GM12891 (cell line): ENCODE data around the gene DUSP7.

ENCODE experiments used
- DNase-seq: peaks from one replicate; pipeline ENCODE4 v3.0.0; 2011; ENCODE audit warnings: low spot score; ENCODE audit not compliant: insufficient read length
- FAIRE-seq: peaks from 2 replicates; lab custom pipeline; 2011; peaks lifted over from hg19 to GRCh38; lab: Jason Lieb, UNC
- PAX5 ChIP-seq: IDR thresholded peaks from 2 replicates; pipeline ENCODE4 v1.6.1; 2011; ENCODE audit warnings: low read length, moderate library complexity, mild to moderate bottlenecking; ENCODE audit not compliant: insufficient read depth, severe bottlenecking
- POLR2A ChIP-seq: IDR thresholded peaks from 2 replicates; pipeline ENCODE4 v1.6.1; 2011; ENCODE audit warnings: low read depth, low read length, control low read depth
- POLR2AphosphoS5 ChIP-seq: IDR thresholded peaks from 2 replicates; pipeline ENCODE4 v1.6.1; 2011; ENCODE audit warnings: low read depth, low read length, control low read depth
- POU2F2 ChIP-seq: IDR thresholded peaks from 2 replicates; pipeline ENCODE4 v1.6.1; 2011; ENCODE audit warnings: low read depth, mild to moderate bottlenecking, control low read depth, low read length, moderate library complexity
- SPI1 ChIP-seq: IDR thresholded peaks from 2 replicates; pipeline ENCODE4 v1.6.1; 2011; ENCODE audit warnings: low read depth, low read length, control low read depth
- TAF1 ChIP-seq: IDR thresholded peaks from 2 replicates; pipeline ENCODE4 v1.6.1; 2011; ENCODE audit warnings: low read depth, low read length, control low read depth

The DUSP7 gene

DNA sequence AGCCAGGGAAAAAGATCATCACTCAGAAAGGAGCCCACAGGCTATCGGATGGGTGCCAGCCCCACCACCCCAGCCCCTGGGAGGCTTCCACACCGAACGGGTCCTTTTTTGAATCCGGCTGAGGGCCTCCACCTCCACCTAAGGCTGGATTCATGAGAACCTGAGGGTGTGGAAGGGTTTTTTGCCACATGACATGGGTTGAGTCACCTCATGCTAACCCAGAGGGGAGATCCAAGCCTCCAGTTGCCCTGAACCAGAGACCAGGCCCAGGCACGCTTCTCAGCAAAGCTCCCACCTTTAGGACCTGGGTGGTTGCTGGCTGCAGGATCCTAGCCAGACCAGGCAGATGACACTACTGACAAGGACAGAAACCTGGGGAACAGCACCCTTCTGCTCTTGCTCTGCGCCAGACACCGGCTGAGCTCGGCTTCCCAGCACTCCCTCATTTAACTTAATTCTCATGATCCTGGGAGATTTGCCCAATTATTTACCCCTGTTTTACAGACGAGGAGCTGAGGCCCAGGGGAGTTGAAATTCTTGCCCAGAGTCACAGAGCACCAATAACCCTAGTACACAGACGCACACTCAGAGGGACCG lies 25.6 kb downstream of the DUSP7 start:
- no peak for TF ChIP-seq SPI1
- TF ChIP-seq PAX5, result no peak
- TF ChIP-seq POLR2AphosphoS5, result no peak
- TF ChIP-seq POLR2A, result no peak
- no peak for FAIRE-seq
- no peak for DNase-seq

DNA sequence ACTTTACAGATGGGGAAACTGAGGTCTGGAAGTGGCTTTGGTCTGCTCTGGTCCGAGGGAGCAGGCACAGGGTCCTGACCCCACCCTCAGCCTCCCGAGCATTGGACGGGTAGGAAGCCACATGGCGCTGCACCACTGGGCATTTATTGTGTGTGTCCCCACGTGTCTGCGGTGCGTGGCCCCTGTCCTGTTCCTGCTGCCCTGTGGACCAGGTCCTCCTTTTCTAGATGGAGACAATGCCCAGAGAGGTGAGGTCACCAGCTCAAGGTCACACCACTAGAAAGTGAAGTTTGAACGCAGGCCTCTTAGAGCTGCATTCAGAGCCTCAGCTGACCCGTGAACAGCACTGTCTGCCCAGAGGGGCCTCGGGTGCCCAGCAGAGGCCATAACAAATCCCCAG lies 26.8 kb downstream of the DUSP7 start:
- no peak for TF ChIP-seq PAX5
- TF ChIP-seq SPI1, result no peak
- no peak for TF ChIP-seq POU2F2
- TF ChIP-seq POLR2AphosphoS5, result no peak
- TF ChIP-seq POLR2A, result no peak
- TF ChIP-seq TAF1, result no peak
- no peak for DNase-seq
- no peak for FAIRE-seq

DNA sequence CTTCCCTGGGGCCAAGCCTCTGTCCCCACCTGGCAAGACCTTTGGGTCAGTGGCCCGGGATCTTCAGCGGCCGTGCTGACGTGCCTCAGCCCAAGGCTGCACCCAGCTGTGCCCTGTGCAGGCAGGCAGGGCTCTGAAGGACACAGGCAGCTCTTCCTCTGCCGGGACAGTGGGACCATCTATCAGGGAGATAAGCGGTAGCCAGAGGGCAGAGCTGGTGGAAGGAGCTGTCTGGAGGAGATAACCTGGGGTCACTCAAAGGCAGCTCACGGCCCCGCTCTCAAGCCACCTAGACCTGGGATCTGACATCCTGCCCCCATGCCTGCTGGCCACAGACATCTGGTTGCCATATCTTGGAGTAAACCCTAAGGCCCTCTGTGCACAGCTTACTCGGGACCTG lies 27.3 kb downstream of the DUSP7 start:
- TF ChIP-seq POLR2A, result no peak
- no peak for TF ChIP-seq POLR2AphosphoS5
- TF ChIP-seq SPI1, result no peak
- TF ChIP-seq TAF1, result no peak
- TF ChIP-seq PAX5, result no peak
- TF ChIP-seq POU2F2, result no peak
- FAIRE-seq (no peak), DNase-seq (no peak)

DNA sequence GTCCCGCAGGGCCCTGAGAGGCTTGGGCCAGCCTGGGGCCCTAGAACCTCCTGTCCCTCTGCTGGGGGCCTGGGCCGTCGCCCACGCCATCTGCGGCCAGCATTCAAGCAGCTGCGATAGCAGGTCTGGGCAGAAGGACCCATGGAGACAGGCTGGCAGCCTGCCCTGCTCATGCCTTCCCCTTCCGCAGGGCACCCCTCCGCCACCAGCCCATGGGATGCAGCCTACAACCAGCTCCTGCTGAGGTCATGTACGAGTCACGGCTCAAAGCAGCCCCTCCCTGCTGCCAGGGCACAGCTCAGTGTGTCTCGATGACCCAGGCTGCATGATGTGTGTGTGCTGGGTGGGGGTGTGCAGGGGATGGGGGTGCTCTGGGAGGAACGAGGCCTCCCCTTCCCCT lies 27.8 kb downstream of the DUSP7 start:
- TF ChIP-seq POLR2A (no peak), SPI1 (no peak), POLR2AphosphoS5 (no peak), POU2F2 (no peak), PAX5 (no peak)
- no peak for FAIRE-seq
- DNase-seq, result no peak

DNA sequence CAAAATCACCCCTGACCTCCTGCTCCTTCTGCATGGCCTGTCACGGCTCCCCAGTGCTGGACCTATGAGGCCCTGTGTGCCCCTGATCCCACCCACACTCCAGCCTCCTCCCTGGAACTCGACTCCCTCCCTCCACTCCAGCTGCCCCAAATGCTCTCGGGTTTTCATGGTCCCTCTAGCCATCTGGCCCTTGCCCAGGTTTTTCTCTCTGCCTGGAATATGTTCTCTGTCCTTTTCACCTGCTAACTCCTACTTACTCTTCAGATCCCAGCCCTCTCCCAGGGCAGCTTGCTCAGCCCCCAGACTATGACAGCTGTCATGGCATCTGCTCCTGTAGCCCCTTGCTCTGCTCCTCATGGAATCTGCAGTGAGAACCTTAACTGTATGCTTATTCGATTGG lies 30.3 kb downstream of the DUSP7 start:
- DNase-seq (no peak), FAIRE-seq (no peak)
- TF ChIP-seq POLR2A (no peak), SPI1 (no peak), TAF1 (no peak), POU2F2 (no peak), PAX5 (no peak), POLR2AphosphoS5 (no peak)

DNA sequence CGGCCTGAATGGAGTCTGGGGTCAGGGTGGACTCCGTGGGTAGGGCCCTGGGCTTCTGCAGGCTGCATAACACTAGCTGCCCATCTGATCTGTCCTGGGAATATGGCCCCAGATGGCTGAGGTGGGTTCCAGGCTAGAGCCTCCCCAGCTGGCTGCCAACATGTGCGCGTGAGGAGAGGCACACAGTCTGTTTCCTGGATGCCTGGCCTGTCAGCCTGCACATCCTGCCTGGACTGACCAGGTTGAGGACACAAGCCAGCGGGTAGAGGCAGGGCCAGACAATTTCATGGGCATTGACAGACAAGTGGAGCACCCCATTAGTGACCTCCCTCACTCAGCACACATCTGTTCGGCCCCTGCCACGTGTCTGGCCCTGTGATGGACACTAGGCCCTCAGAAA lies 30.9 kb downstream of the DUSP7 start:
- peak; percentile 16 for FAIRE-seq
- no peak for DNase-seq
- TF ChIP-seq POU2F2 (no peak), TAF1 (no peak), POLR2A (no peak), SPI1 (no peak), POLR2AphosphoS5 (no peak), PAX5 (no peak)

DNA sequence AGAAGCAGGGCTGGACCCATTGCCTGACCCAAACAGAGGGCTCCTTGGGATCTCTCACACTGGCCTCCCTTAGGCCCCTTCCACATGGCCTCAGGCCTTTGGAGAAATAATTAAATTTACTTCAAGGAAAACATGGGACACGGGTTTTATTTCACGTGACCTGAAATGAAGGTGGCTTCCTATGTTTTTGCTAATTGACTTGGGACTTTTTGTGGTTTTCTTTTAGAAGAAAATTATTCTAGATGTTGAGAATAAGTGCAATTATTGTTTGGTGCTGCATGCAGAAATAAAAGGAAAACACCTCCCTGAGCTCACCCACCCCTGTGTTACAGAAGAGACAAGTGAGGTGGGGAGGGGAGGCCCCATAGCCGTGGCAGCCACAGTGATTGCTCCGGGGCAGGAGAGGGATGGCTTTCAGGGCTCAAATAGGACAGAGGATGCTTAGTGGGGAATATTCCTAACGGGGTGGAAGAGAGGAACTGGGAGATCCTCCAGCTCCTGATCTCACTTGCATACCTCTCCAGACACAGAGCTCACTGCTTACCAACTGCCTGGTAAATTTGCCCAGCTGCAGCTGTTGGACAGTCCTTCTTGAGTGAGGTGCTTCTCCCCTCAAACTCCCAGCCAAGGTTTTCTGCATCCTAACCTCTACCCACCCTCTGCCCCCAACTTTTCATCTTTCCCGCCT lies 31.5 kb downstream of the DUSP7 start:
- DNase-seq (no peak), FAIRE-seq (peak; percentile 72)

DNA sequence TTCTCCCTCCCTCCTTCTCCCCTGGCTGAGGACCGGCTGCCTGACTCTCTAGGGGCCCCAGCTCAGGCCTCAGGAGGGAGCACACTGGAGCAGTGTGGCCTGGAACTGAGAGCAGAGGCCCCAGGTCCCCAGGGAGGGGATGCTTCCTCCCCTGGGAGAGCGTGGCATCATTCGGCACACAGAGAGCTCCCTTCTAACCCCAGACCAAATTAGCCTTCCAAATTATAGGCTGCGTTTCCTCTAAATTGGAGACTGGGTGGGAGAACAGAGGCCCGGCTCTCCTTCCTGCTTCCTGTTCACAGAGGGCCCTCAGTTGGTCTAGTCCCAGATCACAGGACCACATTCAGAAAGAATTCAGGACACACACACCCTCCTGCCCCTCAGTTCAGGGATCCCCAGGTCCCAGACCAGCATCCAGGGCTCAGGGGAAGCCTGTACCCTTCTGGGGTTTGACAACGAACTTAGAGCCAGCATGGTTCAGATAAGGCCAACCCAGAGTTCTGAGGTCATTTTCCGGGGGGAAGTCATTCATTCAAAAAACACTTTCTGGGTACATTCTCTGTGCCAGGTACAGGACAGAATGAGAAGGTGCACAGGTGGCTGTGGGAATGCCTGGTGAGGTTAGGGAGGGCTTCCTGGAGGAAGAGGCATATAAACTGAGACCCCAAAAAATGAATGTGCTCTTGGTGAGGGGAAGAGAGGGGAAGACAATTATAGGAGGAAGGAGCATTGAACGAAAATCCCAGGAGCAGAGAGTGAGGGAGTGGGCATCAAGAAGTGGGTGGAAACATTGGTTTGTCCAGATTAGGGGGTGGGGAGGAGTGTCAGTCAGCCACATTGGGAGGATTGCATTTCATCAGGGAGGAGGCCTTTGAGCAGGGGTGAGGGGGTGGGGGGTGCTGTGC lies 32.3 kb downstream of the DUSP7 start:
- FAIRE-seq, result no peak

More for the DNA sequence above, 31.5 kb downstream of the DUSP7 start:
- TF ChIP-seq PAX5 (no peak), SPI1 (no peak), POU2F2 (no peak), POLR2AphosphoS5 (no peak), TAF1 (no peak), POLR2A (no peak)

DNA sequence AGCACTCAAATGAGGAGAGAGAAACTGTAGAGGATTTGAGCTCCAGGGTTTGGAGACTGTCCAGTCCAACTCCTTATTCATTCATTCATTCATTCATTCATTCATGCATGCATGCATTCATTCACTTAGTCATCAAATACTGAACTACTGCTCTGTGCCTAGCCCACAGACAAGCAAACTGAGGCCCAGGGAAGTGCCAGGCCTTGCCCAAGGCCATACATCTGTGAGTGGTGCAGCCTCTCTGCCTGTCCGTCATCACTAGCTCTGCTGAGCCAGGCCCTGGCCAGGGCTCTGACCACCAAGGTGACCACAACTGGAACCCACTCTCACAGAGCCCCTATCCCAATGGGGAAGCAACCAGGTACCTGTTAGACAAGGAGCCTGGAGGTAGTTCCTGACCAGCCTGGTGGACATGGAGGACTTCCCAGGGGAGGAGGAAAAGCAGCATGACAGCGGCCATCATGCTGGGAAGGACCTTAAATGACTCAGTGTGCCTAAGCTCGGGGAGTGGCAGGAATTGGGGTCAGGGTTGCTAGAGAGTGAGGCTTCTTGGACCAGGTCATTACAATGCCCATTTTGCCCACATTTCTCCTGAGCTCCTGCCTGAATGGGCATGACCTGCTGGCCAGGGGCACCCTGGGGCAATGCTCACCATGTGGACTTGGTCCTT lies 33.1 kb downstream of the DUSP7 start:
- DNase-seq (no peak), FAIRE-seq (peak; percentile 65)
- no peak for TF ChIP-seq PAX5
- no peak for TF ChIP-seq POLR2A
- no peak for TF ChIP-seq POU2F2
- no peak for TF ChIP-seq TAF1
- TF ChIP-seq POLR2AphosphoS5, result no peak

More for the DNA sequence above, 32.3 kb downstream of the DUSP7 start:
- TF ChIP-seq TAF1 (no peak), POU2F2 (no peak), POLR2AphosphoS5 (no peak), SPI1 (no peak), PAX5 (no peak), POLR2A (no peak)
- peak; percentile 59 for DNase-seq
